ENCODE results near the gene KLHL14. TPM values are rescaled to one million over a fixed set of nuclear protein-coding genes. Genes with fewer than 3 reads are reported as not detected.

KLHL14 gene
- total RNA-seq, 1 experiment from 2014 or later: not detected

DNA sequence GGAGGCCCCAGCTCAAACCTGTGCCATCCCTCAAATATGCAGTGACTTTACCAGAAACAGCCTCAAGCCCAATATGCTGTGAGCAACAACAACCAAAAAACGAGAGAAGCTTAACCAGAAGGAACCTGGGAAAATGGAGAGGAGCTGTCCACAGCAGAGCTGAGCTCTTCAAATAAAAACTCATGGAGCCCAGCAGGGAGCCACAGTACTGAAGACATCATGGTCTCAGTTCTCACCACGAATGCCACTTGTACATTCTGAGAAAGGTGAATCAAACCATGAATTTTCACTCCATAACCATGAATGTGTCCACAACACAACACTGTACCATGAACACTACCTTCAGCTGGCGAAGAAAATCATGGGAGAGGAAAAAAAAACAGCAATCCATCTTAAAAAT, 50.5 kb downstream of the KLHL14 start:
- ChIA-PET POLR2A (no interaction called here), RAD21 (ENCODE audit: low non-redundant PET in 1 of 2, low total read pairs in 2 of 2, uncharacterized antibody in 2 of 2, unreplicated experiment in 2 of 2) (no interaction called here), CTCF (no interaction called here)
- H2AFZ ChIP-seq (ENCODE audit: low read depth, low read length, poor library complexity, severe bottlenecking): no peak overlapping the region
- no peak overlapping the region for H3K27ac ChIP-seq (ENCODE audit: low read depth, low read length)
- H3K79me2 ChIP-seq (ENCODE audit: insufficient read depth, low read length): no peaks in the 10 kb centered on the region
- no peaks in the 10 kb centered on the region for H3K36me3 ChIP-seq (ENCODE audit: control insufficient read depth in 1 of 2, insufficient read depth in 2 of 2, low read length in 2 of 2)
- H3K4me2 ChIP-seq (ENCODE audit: low read length): no peak overlapping the region
- no peaks in the 10 kb centered on the region for H4K20me1 ChIP-seq (ENCODE audit: insufficient read depth)
- DNase-seq (ENCODE audit: low read depth, low spot score) (no peak), ATAC-seq (no peak)
- no peak for TF ChIP-seq CEBPB (IDR thresholded peaks at IDR 0.05; ENCODE audit: low read depth)
- no peak for TF ChIP-seq SRF (IDR thresholded peaks at IDR 0.05; ENCODE audit: low read depth)
- TF ChIP-seq SP1 (IDR thresholded peaks at IDR 0.05; ENCODE audit: low read depth): no peak
- TF ChIP-seq EZH2 (IDR thresholded peaks at IDR 0.05): no peak
- no peak for TF ChIP-seq RAD21 (IDR thresholded peaks at IDR 0.05; ENCODE audit: low read depth)
- no peak for TF ChIP-seq CBX3 (IDR thresholded peaks at IDR 0.05; ENCODE audit: low read depth)
- no peak for TF ChIP-seq JUND (IDR thresholded peaks at IDR 0.05)
- TF ChIP-seq, protein P1, sequence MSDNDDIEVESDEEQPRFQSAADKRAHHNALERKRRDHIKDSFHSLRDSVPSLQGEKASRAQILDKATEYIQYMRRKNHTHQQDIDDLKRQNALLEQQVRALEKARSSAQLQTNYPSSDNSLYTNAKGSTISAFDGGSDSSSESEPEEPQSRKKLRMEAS (IDR thresholded peaks at IDR 0.05): no peak
- no peak for TF ChIP-seq ZNF274 (IDR thresholded peaks at IDR 0.05; ENCODE audit: low read depth, low read length)
- TF ChIP-seq, protein P2, sequence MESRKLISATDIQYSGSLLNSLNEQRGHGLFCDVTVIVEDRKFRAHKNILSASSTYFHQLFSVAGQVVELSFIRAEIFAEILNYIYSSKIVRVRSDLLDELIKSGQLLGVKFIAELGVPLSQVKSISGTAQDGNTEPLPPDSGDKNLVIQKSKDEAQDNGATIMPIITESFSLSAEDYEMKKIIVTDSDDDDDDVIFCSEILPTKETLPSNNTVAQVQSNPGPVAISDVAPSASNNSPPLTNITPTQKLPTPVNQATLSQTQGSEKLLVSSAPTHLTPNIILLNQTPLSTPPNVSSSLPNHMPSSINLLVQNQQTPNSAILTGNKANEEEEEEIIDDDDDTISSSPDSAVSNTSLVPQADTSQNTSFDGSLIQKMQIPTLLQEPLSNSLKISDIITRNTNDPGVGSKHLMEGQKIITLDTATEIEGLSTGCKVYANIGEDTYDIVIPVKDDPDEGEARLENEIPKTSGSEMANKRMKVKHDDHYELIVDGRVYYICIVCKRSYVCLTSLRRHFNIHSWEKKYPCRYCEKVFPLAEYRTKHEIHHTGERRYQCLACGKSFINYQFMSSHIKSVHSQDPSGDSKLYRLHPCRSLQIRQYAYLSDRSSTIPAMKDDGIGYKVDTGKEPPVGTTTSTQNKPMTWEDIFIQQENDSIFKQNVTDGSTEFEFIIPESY (IDR thresholded peaks at IDR 0.05; ENCODE audit: extremely low read depth, insufficient replicate concordance, low read length): no peak
- no peak for TF ChIP-seq FOSL1 (IDR thresholded peaks at IDR 0.05; ENCODE audit: low read depth)
- no peak for TF ChIP-seq POLR2A (IDR thresholded peaks at IDR 0.05; ENCODE audit: borderline replicate concordance, extremely low read depth, insufficient read depth, insufficient read length)
- no peak for TF ChIP-seq ATF3 (IDR thresholded peaks at IDR 0.05)
- TF ChIP-seq ELF1 (IDR thresholded peaks at IDR 0.05; ENCODE audit: borderline replicate concordance, low read depth): no peak
- no peak for TF ChIP-seq YY1 (IDR thresholded peaks at IDR 0.05; ENCODE audit: extremely low read depth, insufficient replicate concordance, low read depth, low read length)
- no peak for TF ChIP-seq CTCF (IDR thresholded peaks at IDR 0.05 in 2 of 3, conservative IDR thresholded peaks at IDR 0.05 in 1 of 3; ENCODE audit: borderline replicate concordance in 1 of 3, insufficient read depth in 1 of 3, low read depth in 2 of 3, low read length in 2 of 3)
- TF ChIP-seq EGR1 (IDR thresholded peaks at IDR 0.05; ENCODE audit: low read depth): no peak
- TF ChIP-seq TCF7L2 (IDR thresholded peaks at IDR 0.05; ENCODE audit: borderline replicate concordance, extremely low read depth, insufficient read depth, insufficient read length): no peak
- no peaks in the 10 kb centered on the region for H3K4me1 ChIP-seq (ENCODE audit: control insufficient read depth in 1 of 2, insufficient read depth in 2 of 2, low read length in 2 of 2)
- H3K9me2 ChIP-seq (ENCODE audit: insufficient read depth): no peaks in the 10 kb centered on the region
- H3K27me3 ChIP-seq (ENCODE audit: insufficient read depth, low read length): no peaks in the 10 kb centered on the region
- intact Hi-C loops (cut with micrococcal nuclease): no loop called here
- no peaks in the 10 kb centered on the region for H3K9me3 ChIP-seq (ENCODE audit: control insufficient read depth in 1 of 2, insufficient read depth in 1 of 2, low read depth in 1 of 2, low read length in 2 of 2)
- no peak overlapping the region for H3K4me3 ChIP-seq (replicated peaks in 1 of 2; ENCODE audit: low read depth in 1 of 2, low read length in 2 of 2)
- no peak overlapping the region for H3K9ac ChIP-seq (ENCODE audit: low read length)
- no TSS peak for BruUV-seq (replicated peaks)
